ENCODE results near the gene SP2. TPM values are rescaled to one million over a fixed set of nuclear protein-coding genes. Genes with fewer than 3 reads are reported as not detected.

The SP2 gene
- total RNA-seq, 6 experiments from 2014 or later, result 3.1 to 7.9 (median 5.5) TPM

GRCh38 chr17:47882247-47882646 lies 13.8 kb upstream of the SP2 start:
- H3K36me3 ChIP-seq, result no peaks in the 10 kb centered on the region
- no peaks in the 10 kb centered on the region for H3K9me3 ChIP-seq
- H3K27ac ChIP-seq, result no peak overlapping the region
- intact Hi-C loops (cut with DNase I), result no loop called here
- no peak overlapping the region for H3K4me3 ChIP-seq
- peak; percentile 10 to 53 (median 41) for ATAC-seq
- no peaks in the 10 kb centered on the region for H3K27me3 ChIP-seq
- 30% methylated on average over 2 of the region's 7 CpGs for WGBS (ENCODE audit: insufficient coverage, low coverage, low lambda C conversion rate, missing lambda C conversion rate)
- DNase-seq, result peak in 1 of 3 donors; percentile 37
- no peak for TF ChIP-seq CTCF (IDR thresholded peaks at IDR 0.05)
- no peak for TF ChIP-seq POLR2A (IDR thresholded peaks at IDR 0.05)
- no peaks in the 10 kb centered on the region for H3K4me1 ChIP-seq

- peak in 1 of 3 donors; percentile 14 for DNase-seq
- Histone ChIP-seq H3K9me3 (no peaks in the 10 kb centered on the region), H3K4me1 (no peaks in the 10 kb centered on the region), H3K27ac (no peak overlapping the region), H3K36me3 (no peaks in the 10 kb centered on the region), H3K4me3 (no peak overlapping the region), H3K27me3 (no peaks in the 10 kb centered on the region)
- 90% methylated on average over 2 of the region's 9 CpGs for WGBS (ENCODE audit: insufficient coverage, low coverage, low lambda C conversion rate, missing lambda C conversion rate)
- TF ChIP-seq CTCF (IDR thresholded peaks at IDR 0.05), result no peak
- TF ChIP-seq POLR2A (IDR thresholded peaks at IDR 0.05), result no peak
- intact Hi-C loops (cut with DNase I), result no loop called here
- ATAC-seq, result peak in 1 of 4 donors; percentile 6
These were observed 13.1 kb upstream of the SP2 start for GRCh38 chr17:47882695-47883588.

- H3K4me1 ChIP-seq, result no peaks in the 10 kb centered on the region
- 76% methylated on average over 3 of the region's 9 CpGs for WGBS (ENCODE audit: insufficient coverage, low coverage, low lambda C conversion rate, missing lambda C conversion rate)
- H3K4me3 ChIP-seq, result no peak overlapping the region
- TF ChIP-seq CTCF (IDR thresholded peaks at IDR 0.05) (no peak), POLR2A (IDR thresholded peaks at IDR 0.05) (no peak)
- no peaks in the 10 kb centered on the region for H3K27me3 ChIP-seq
- H3K9me3 ChIP-seq, result no peaks in the 10 kb centered on the region
- intact Hi-C loops (cut with DNase I), result no loop called here
- H3K36me3 ChIP-seq, result no peaks in the 10 kb centered on the region
- ATAC-seq, result no peak
- no peak overlapping the region for H3K27ac ChIP-seq
- peak in 1 of 3 donors; percentile 4 for DNase-seq
These were observed 12.2 kb upstream of the SP2 start for GRCh38 chr17:47883589-47884426.

GRCh38 chr17:47884427-47884740 lies 11.7 kb upstream of the SP2 start:
- no peaks in the 10 kb centered on the region for H3K36me3 ChIP-seq
- TF ChIP-seq POLR2A (IDR thresholded peaks at IDR 0.05) (no peak), CTCF (IDR thresholded peaks at IDR 0.05) (no peak)
- no peaks in the 10 kb centered on the region for H3K27me3 ChIP-seq
- H3K9me3 ChIP-seq, result no peaks in the 10 kb centered on the region
- 52% methylated on average over 3 of the region's 5 CpGs for WGBS (ENCODE audit: insufficient coverage, low coverage, low lambda C conversion rate, missing lambda C conversion rate)
- ATAC-seq (no peak), DNase-seq (peak in 1 of 3 donors; percentile 33)
- no peak overlapping the region for H3K4me3 ChIP-seq
- intact Hi-C loops (cut with DNase I), result no loop called here
- H3K4me1 ChIP-seq, result no peaks in the 10 kb centered on the region
- no peak overlapping the region for H3K27ac ChIP-seq
